Testis (tissue), 2 donors: Measurements from ENCODE around the gene HNRNPH1.

Experiments
- POLR2A ChIP-seq: fragments of 450-650 bp; IDR thresholded peaks from one replicate; pipeline ENCODE4 v1.6.1; 2017; ENCODE audit warnings: antibody characterized with exemption, mild to moderate bottlenecking, moderate library complexity
- TF ChIP-seq, protein P1 (sequence below), 3 experiments: fragments of 450-650 bp in 2 of 3; fragments of 200-600 bp in 1 of 3; sonication (generic) in 1 of 3; IDR thresholded peaks; one replicate each; pipeline ENCODE4 v1.5.1; 2016 to 2019; ENCODE audit warnings: antibody characterized with exemption in 3 of 3, mild to moderate bottlenecking in 2 of 3, moderate library complexity in 1 of 3

DNA sequence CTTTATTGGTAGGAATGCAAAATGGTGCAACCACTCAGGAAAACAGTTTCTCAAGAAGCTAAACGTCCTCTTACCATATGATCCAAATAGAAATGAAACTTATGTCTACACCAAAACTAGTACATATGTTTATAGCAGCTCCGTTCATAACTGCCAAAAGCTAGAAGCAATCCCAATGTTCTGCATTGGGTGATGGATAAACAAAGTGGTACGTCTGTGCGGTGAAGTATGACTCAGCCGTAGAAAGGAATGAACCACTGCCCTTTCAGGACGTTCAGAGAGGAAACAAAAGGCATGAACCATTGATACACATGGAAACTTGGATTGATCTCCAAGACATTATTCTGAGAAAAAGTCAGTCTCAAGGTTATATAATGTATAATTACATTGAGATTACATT is 27.6 kb downstream of the HNRNPH1 start:
- TF ChIP-seq, protein P1, sequence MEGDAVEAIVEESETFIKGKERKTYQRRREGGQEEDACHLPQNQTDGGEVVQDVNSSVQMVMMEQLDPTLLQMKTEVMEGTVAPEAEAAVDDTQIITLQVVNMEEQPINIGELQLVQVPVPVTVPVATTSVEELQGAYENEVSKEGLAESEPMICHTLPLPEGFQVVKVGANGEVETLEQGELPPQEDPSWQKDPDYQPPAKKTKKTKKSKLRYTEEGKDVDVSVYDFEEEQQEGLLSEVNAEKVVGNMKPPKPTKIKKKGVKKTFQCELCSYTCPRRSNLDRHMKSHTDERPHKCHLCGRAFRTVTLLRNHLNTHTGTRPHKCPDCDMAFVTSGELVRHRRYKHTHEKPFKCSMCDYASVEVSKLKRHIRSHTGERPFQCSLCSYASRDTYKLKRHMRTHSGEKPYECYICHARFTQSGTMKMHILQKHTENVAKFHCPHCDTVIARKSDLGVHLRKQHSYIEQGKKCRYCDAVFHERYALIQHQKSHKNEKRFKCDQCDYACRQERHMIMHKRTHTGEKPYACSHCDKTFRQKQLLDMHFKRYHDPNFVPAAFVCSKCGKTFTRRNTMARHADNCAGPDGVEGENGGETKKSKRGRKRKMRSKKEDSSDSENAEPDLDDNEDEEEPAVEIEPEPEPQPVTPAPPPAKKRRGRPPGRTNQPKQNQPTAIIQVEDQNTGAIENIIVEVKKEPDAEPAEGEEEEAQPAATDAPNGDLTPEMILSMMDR (IDR thresholded peaks at IDR 0.05), result no peak
- no peak for TF ChIP-seq POLR2A
